ENCODE data around the gene DCAF10.
"Not testable (repeated sequence)": the region's sequence is repeated elsewhere in the genome, so short reads cannot be mapped to it uniquely, and the experiment has no call there.

DCAF10 gene

GRCh38 chr9:37906312-37907239, 106.0 kb downstream of the DCAF10 start:
- no peak overlapping the region for H3K4me3 ChIP-seq (ENCODE audit: control insufficient read depth, low read depth, low read length)
- no peak for TF ChIP-seq CTCF (IDR thresholded peaks at IDR 0.05; ENCODE audit: control insufficient read depth, insufficient read depth, low read depth, low read length, missing control alignments)
- DNase-seq (ENCODE audit: low read depth), result no peak

GRCh38 chr9:37908283-37908682, 107.7 kb downstream of the DCAF10 start:
- TF ChIP-seq CTCF (IDR thresholded peaks at IDR 0.05; ENCODE audit: control insufficient read depth, insufficient read depth, low read depth, low read length, missing control alignments), result no peak
- DNase-seq (ENCODE audit: low read depth), result no peak

GRCh38 chr9:37908698-37909186, 108.1 kb downstream of the DCAF10 start:
- H3K4me3 ChIP-seq (ENCODE audit: control insufficient read depth, low read depth, low read length), result no peak overlapping the region
- no peak for TF ChIP-seq CTCF (IDR thresholded peaks at IDR 0.05; ENCODE audit: control insufficient read depth, insufficient read depth, low read depth, low read length, missing control alignments)
- no peak for DNase-seq (ENCODE audit: low read depth)

More at GRCh38 chr9:37908283-37908682, 107.7 kb downstream of the DCAF10 start:
- no peak overlapping the region for H3K4me3 ChIP-seq (ENCODE audit: control insufficient read depth, low read depth, low read length)

GRCh38 chr9:37909326-37909725, 108.7 kb downstream of the DCAF10 start:
- DNase-seq (ENCODE audit: low read depth), result no peak
- no peak overlapping the region for H3K4me3 ChIP-seq (ENCODE audit: control insufficient read depth, low read depth, low read length)
- TF ChIP-seq CTCF (IDR thresholded peaks at IDR 0.05; ENCODE audit: control insufficient read depth, insufficient read depth, low read depth, low read length, missing control alignments), result no peak

GRCh38 chr9:37909836-37910235, 109.2 kb downstream of the DCAF10 start:
- DNase-seq (ENCODE audit: low read depth); H3K4me3 ChIP-seq (ENCODE audit: control insufficient read depth, low read depth, low read length): not testable (repeated sequence)

GRCh38 chr9:37910271-37910670, 109.7 kb downstream of the DCAF10 start:
- no peak for TF ChIP-seq CTCF (IDR thresholded peaks at IDR 0.05; ENCODE audit: control insufficient read depth, insufficient read depth, low read depth, low read length, missing control alignments)
- no peak overlapping the region for H3K4me3 ChIP-seq (ENCODE audit: control insufficient read depth, low read depth, low read length)
- no peak for DNase-seq (ENCODE audit: low read depth)

GRCh38 chr9:37911271-37911681, 110.7 kb downstream of the DCAF10 start:
- no peak for TF ChIP-seq CTCF (IDR thresholded peaks at IDR 0.05; ENCODE audit: control insufficient read depth, insufficient read depth, low read depth, low read length, missing control alignments)
- no peak for DNase-seq (ENCODE audit: low read depth)
- H3K4me3 ChIP-seq (ENCODE audit: control insufficient read depth, low read depth, low read length), result no peak overlapping the region

All from AG09309 (cell line).